ENCODE results near the gene SLC46A3.

DNA sequence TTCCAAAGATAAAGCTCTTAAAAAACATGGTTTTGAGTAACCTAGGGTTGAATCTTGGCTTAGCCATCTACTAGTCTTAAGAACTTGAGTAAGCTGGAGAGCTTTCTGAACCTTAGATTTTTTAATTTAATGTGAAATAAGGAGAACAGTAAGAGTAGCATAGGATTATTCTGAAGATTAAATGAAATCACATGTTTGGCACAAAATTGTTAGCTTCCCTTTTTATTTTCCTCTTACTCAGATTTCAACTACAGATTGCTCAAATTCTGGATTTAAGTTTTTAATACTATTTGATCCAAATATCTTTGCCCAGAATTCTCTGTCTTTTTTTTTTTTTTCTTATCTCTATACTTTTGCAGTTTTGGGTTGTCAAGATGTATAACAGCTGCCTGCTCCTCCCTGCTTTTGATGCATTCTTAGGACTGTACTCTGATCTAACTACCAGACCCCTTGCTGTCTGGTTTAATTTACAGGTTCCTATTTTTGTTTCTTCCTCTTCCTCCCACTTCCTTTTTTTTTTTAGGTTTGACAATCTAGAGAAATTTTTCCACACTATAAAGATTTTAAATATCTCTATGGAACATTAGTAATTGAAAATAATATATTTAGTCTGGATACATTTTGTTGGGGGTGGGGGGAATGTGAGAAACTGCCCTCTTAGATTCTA, 47.5 kb downstream of the SLC46A3 start:
- TF ChIP-seq, protein P1, sequence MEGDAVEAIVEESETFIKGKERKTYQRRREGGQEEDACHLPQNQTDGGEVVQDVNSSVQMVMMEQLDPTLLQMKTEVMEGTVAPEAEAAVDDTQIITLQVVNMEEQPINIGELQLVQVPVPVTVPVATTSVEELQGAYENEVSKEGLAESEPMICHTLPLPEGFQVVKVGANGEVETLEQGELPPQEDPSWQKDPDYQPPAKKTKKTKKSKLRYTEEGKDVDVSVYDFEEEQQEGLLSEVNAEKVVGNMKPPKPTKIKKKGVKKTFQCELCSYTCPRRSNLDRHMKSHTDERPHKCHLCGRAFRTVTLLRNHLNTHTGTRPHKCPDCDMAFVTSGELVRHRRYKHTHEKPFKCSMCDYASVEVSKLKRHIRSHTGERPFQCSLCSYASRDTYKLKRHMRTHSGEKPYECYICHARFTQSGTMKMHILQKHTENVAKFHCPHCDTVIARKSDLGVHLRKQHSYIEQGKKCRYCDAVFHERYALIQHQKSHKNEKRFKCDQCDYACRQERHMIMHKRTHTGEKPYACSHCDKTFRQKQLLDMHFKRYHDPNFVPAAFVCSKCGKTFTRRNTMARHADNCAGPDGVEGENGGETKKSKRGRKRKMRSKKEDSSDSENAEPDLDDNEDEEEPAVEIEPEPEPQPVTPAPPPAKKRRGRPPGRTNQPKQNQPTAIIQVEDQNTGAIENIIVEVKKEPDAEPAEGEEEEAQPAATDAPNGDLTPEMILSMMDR (IDR thresholded peaks at IDR 0.05; ENCODE audit: insufficient read depth, low read depth, low read length), result no peak
- no peak for TF ChIP-seq EZH2 (IDR thresholded peaks at IDR 0.05; ENCODE audit: insufficient read depth, low read length)
